ENCODE measurements around the gene APOH.
A peak's percentile ranks its signal among the peaks of the same experiment; 100 is the strongest.

The APOH gene

GRCh38 chr17:66191593-66192377 is 37.4 kb downstream of the APOH start, which contains the start of gene CEP112:
TSS of gene CEP112 (minus strand) at chr17:66192133.
- Histone ChIP-seq H3K36me3 (ENCODE audit: control insufficient read depth in 2 of 2, insufficient read depth in 2 of 2, low read length in 2 of 2) (no peaks in the 10 kb centered on the region), H3K4me1 (ENCODE audit: control insufficient read depth, insufficient read depth, low read length) (peaks cover 9% of the 10 kb centered on the region), H3K27ac (ENCODE audit: low read length) (peak within 1 kb of the TSS; percentile 46), H3K9me3 (ENCODE audit: control insufficient read depth in 2 of 2, low read length in 2 of 2) (no peaks in the 10 kb centered on the region), H3K4me3 (ENCODE audit: low read length in 2 of 2) (peak within 1 kb of the TSS; percentile 57 to 85), H3K9ac (ENCODE audit: low read length in 2 of 2) (peak within 1 kb of the TSS; percentile 74 to 77), H3K27me3 (ENCODE audit: control insufficient read depth in 1 of 2, insufficient read depth in 2 of 2, low read length in 2 of 2) (no peaks in the 10 kb centered on the region)

DNA sequence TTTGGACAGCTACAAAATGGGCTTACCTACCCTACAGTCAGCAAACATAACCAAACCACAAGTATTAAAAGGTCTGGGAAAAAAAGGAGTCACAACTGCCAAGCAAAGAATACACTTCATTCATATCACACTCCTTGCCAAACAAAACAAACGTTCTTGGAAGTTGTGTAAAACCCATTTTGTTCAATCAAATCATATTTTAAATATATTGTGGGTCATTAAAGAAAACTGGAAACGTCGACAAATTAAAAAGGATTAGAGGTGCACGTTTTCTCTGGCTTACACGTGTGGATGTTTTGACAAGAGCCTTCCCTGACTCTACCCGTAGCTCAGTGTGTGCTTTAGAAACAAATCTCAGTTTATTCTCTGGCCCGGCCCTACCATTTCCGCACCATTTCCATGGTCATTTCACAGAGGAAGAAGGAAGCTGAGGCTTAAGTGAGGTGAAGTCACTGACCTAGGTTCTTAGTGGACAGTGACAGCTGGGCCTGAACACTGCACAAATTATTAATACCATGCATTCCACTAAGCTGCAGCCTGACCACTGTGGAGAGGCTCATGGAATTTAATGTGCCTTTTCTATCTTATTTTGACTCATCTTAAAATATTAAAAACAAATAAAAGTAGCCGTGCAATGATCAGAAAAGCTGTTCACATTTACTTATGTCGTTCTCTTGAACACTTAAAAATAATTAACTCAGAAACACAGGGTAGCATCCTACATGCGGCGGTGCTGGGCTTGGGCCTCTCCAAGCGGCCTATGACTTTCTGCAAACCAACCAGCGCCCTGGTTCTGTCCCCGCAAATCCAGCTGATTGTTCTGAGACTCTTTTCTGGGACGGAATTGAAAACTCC is 38.2 kb downstream of the APOH start:
- Histone ChIP-seq H3K27ac (ENCODE audit: low read length) (peak overlapping the region; percentile 46), H3K9ac (ENCODE audit: low read length in 2 of 2) (peak overlapping the region; percentile 74 to 77), H3K4me3 (ENCODE audit: low read length in 2 of 2) (peak overlapping the region; percentile 57 to 85), H3K4me1 (ENCODE audit: control insufficient read depth, insufficient read depth, low read length) (peaks cover 9% of the 10 kb centered on the region), H3K9me3 (ENCODE audit: control insufficient read depth in 2 of 2, low read length in 2 of 2) (no peaks in the 10 kb centered on the region), H3K36me3 (ENCODE audit: control insufficient read depth in 2 of 2, insufficient read depth in 2 of 2, low read length in 2 of 2) (no peaks in the 10 kb centered on the region), H3K27me3 (ENCODE audit: control insufficient read depth in 1 of 2, insufficient read depth in 2 of 2, low read length in 2 of 2) (no peaks in the 10 kb centered on the region)

DNA sequence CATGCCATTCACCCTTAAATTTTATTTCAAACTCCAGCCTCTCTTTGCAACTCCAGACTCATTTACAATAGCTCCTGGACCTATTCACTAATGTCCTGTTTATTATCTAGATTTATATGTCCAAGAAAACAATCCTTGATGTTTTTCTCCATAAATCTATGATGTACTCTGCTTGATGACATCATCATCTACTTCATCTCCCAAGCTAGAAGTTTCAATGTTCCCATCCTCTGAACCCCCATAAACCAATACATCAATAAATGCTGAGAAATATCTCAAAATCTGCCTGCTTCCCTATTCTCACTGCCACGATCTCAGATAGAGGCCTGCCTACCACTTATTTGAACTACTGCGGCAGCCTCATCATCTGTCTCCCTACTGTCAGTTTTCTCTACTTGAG is 41.5 kb downstream of the APOH start:
- H3K27ac ChIP-seq (ENCODE audit: low read length): no peak overlapping the region
- H3K4me3 ChIP-seq (ENCODE audit: low read length in 2 of 2): no peak overlapping the region
- no peak overlapping the region for H3K9ac ChIP-seq (ENCODE audit: low read length in 2 of 2)
- H3K36me3 ChIP-seq (ENCODE audit: control insufficient read depth in 2 of 2, insufficient read depth in 2 of 2, low read length in 2 of 2): no peaks in the 10 kb centered on the region
- H3K27me3 ChIP-seq (ENCODE audit: control insufficient read depth in 1 of 2, insufficient read depth in 2 of 2, low read length in 2 of 2): no peaks in the 10 kb centered on the region
- H3K9me3 ChIP-seq (ENCODE audit: control insufficient read depth in 2 of 2, low read length in 2 of 2): no peaks in the 10 kb centered on the region
- peaks cover 9% of the 10 kb centered on the region for H3K4me1 ChIP-seq (ENCODE audit: control insufficient read depth, insufficient read depth, low read length)

- Histone ChIP-seq H3K27me3 (ENCODE audit: control insufficient read depth in 1 of 2, insufficient read depth in 2 of 2, low read length in 2 of 2) (no peaks in the 10 kb centered on the region), H3K4me1 (ENCODE audit: control insufficient read depth, insufficient read depth, low read length) (peaks cover 2% of the 10 kb centered on the region), H3K36me3 (ENCODE audit: control insufficient read depth in 2 of 2, insufficient read depth in 2 of 2, low read length in 2 of 2) (peaks cover 0 to 2% of the 10 kb centered on the region in 2 donors), H3K4me3 (ENCODE audit: low read length in 2 of 2) (no peak overlapping the region), H3K27ac (ENCODE audit: low read length) (no peak overlapping the region), H3K9me3 (ENCODE audit: control insufficient read depth in 2 of 2, low read length in 2 of 2) (no peaks in the 10 kb centered on the region), H3K9ac (ENCODE audit: low read length in 2 of 2) (no peak overlapping the region)
These were observed 43.4 kb downstream of the APOH start for GRCh38 chr17:66185862-66186261.

- Histone ChIP-seq H3K4me1 (ENCODE audit: control insufficient read depth, insufficient read depth, low read length) (no peaks in the 10 kb centered on the region), H3K36me3 (ENCODE audit: control insufficient read depth in 2 of 2, insufficient read depth in 2 of 2, low read length in 2 of 2) (peaks cover 0 to 2% of the 10 kb centered on the region in 2 donors), H3K9me3 (ENCODE audit: control insufficient read depth in 2 of 2, low read length in 2 of 2) (no peaks in the 10 kb centered on the region), H3K9ac (ENCODE audit: low read length in 2 of 2) (no peak overlapping the region), H3K27ac (ENCODE audit: low read length) (no peak overlapping the region), H3K4me3 (ENCODE audit: low read length in 2 of 2) (no peak overlapping the region), H3K27me3 (ENCODE audit: control insufficient read depth in 1 of 2, insufficient read depth in 2 of 2, low read length in 2 of 2) (no peaks in the 10 kb centered on the region)
These were observed 44.8 kb downstream of the APOH start for GRCh38 chr17:66184392-66184791.

- no peaks in the 10 kb centered on the region for H3K27me3 ChIP-seq (ENCODE audit: control insufficient read depth in 1 of 2, insufficient read depth in 2 of 2, low read length in 2 of 2)
- no peaks in the 10 kb centered on the region for H3K4me1 ChIP-seq (ENCODE audit: control insufficient read depth, insufficient read depth, low read length)
- H3K27ac ChIP-seq (ENCODE audit: low read length): no peak overlapping the region
- no peak overlapping the region for H3K9ac ChIP-seq (ENCODE audit: low read length in 2 of 2)
- H3K9me3 ChIP-seq (ENCODE audit: control insufficient read depth in 2 of 2, low read length in 2 of 2): no peaks in the 10 kb centered on the region
- peaks cover 0 to 5% of the 10 kb centered on the region in 2 donors for H3K36me3 ChIP-seq (ENCODE audit: control insufficient read depth in 2 of 2, insufficient read depth in 2 of 2, low read length in 2 of 2)
- no peak overlapping the region for H3K4me3 ChIP-seq (ENCODE audit: low read length in 2 of 2)
These were observed 45.7 kb downstream of the APOH start for GRCh38 chr17:66183529-66183928.

DNA sequence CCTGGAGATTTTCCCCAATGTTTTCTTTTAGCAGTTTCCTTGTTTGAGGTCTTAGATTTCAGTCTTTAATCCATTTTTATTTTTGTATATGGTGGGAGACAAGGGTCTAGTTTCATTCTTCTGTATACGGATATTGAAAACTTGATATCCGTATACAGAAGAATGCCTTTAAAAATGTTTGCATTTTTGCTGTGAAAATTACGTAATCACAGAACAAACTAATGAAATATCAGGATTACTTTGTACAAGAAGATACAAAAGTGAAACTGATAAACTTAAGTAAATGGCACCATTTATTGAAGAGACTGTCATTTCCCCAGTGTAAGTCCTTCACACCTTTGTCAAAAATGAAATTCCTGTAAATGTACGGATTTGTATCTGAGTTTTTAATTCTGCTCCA is 50.6 kb downstream of the APOH start:
- Histone ChIP-seq H3K9ac (ENCODE audit: low read length in 2 of 2) (no peak overlapping the region), H3K4me3 (ENCODE audit: low read length in 2 of 2) (no peak overlapping the region), H3K27me3 (ENCODE audit: control insufficient read depth in 1 of 2, insufficient read depth in 2 of 2, low read length in 2 of 2) (no peaks in the 10 kb centered on the region), H3K27ac (ENCODE audit: low read length) (no peak overlapping the region), H3K9me3 (ENCODE audit: control insufficient read depth in 2 of 2, low read length in 2 of 2) (no peaks in the 10 kb centered on the region), H3K4me1 (ENCODE audit: control insufficient read depth, insufficient read depth, low read length) (no peaks in the 10 kb centered on the region), H3K36me3 (ENCODE audit: control insufficient read depth in 2 of 2, insufficient read depth in 2 of 2, low read length in 2 of 2) (peaks cover 0 to 5% of the 10 kb centered on the region in 2 donors)

GRCh38 chr17:66177048-66177447 is 52.2 kb downstream of the APOH start:
- Histone ChIP-seq H3K27me3 (ENCODE audit: control insufficient read depth in 1 of 2, insufficient read depth in 2 of 2, low read length in 2 of 2) (no peaks in the 10 kb centered on the region), H3K4me3 (ENCODE audit: low read length in 2 of 2) (no peak overlapping the region), H3K4me1 (ENCODE audit: control insufficient read depth, insufficient read depth, low read length) (no peaks in the 10 kb centered on the region), H3K36me3 (ENCODE audit: control insufficient read depth in 2 of 2, insufficient read depth in 2 of 2, low read length in 2 of 2) (peaks cover 2 to 5% of the 10 kb centered on the region in 2 donors), H3K9ac (ENCODE audit: low read length in 2 of 2) (no peak overlapping the region), H3K27ac (ENCODE audit: low read length) (no peak overlapping the region), H3K9me3 (ENCODE audit: control insufficient read depth in 2 of 2, low read length in 2 of 2) (no peaks in the 10 kb centered on the region)

- Histone ChIP-seq H3K4me1 (ENCODE audit: control insufficient read depth, insufficient read depth, low read length) (no peaks in the 10 kb centered on the region), H3K9me3 (ENCODE audit: control insufficient read depth in 2 of 2, low read length in 2 of 2) (no peaks in the 10 kb centered on the region), H3K27me3 (ENCODE audit: control insufficient read depth in 1 of 2, insufficient read depth in 2 of 2, low read length in 2 of 2) (no peaks in the 10 kb centered on the region)
These were observed 53.3 kb downstream of the APOH start for GRCh38 chr17:66175892-66176291.

DNA sequence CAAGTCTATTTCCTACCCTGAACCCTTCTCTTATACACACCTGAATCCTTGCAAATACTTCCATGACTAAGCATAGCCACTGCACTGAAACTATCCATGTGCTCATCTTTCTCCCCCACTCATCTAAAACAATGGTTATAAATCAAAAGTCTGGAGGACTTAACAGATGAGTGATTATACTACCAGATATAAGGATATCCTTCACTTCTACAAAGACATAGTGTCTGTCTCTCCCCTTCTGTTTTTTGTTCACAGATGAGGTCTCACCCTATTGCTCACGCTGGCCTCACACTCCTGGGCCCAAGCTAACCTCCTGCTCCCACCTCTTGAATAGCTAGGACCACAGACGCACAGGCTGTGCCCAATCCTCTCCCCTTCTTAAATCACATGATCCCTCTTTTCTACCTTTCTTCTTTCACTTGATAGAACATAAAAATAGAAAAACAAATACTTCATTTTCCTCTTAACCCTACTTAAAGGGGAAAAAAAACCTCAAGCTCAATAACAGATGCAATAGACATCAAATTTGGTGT is 56.5 kb downstream of the APOH start:
- Histone ChIP-seq H3K27ac (ENCODE audit: low read length) (no peak overlapping the region), H3K4me3 (ENCODE audit: low read length in 2 of 2) (no peak overlapping the region), H3K4me1 (ENCODE audit: control insufficient read depth, insufficient read depth, low read length) (no peaks in the 10 kb centered on the region), H3K27me3 (ENCODE audit: control insufficient read depth in 1 of 2, insufficient read depth in 2 of 2, low read length in 2 of 2) (no peaks in the 10 kb centered on the region), H3K9ac (ENCODE audit: low read length in 2 of 2) (no peak overlapping the region), H3K36me3 (ENCODE audit: control insufficient read depth in 2 of 2, insufficient read depth in 2 of 2, low read length in 2 of 2) (peaks cover 0 to 2% of the 10 kb centered on the region in 2 donors), H3K9me3 (ENCODE audit: control insufficient read depth in 2 of 2, low read length in 2 of 2) (no peaks in the 10 kb centered on the region)

More at GRCh38 chr17:66175892-66176291, 53.3 kb downstream of the APOH start:
- Histone ChIP-seq H3K9ac (ENCODE audit: low read length in 2 of 2) (no peak overlapping the region), H3K27ac (ENCODE audit: low read length) (no peak overlapping the region), H3K36me3 (ENCODE audit: control insufficient read depth in 2 of 2, insufficient read depth in 2 of 2, low read length in 2 of 2) (peaks cover 2 to 3% of the 10 kb centered on the region in 2 donors), H3K4me3 (ENCODE audit: low read length in 2 of 2) (no peak overlapping the region)
